ENCODE results near the gene ZNF273.
A peak's percentile ranks its signal among the peaks of the same experiment; 100 is the strongest.
"Not testable (repeated sequence)": the region's sequence is repeated elsewhere in the genome, so short reads cannot be mapped to it uniquely, and the experiment has no call there.

ZNF273 gene

DNA sequence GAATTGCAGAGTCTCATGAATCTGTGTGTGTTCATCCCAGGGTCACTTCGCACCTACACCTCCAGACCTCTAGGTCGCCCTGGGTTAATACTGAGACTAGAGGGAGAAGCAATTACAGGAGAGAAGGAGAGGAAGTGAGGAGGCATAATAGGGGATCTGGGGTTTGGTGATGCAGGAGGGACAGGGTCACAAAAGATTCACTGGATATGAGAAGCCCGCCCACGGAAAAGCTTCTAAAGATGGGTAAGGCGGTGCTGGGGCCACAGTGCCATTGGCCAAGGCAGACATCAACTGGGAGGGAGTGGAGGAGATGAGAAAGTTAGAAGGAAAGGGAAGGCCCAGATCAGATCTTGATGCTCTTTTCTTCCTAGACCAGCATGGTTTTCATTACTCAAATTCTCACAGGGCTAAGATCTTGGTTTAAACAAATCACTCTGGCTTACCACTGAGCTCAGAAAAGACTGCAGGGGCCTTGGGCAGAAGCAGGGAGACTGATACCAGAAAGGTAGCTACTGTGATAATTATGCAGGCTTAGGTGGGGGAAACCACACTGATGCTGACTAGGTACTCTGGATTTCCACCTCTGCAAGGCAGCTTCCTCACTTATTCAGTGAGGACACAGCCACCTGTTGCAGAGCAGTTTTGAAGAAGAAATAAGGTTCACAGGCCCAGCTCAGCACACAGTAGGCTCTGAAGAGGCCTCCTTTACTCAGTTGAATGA lies 17.4 kb upstream of the ZNF273 start:
- no peak overlapping the region for H3K4me3 ChIP-seq
- TF ChIP-seq, protein P1, sequence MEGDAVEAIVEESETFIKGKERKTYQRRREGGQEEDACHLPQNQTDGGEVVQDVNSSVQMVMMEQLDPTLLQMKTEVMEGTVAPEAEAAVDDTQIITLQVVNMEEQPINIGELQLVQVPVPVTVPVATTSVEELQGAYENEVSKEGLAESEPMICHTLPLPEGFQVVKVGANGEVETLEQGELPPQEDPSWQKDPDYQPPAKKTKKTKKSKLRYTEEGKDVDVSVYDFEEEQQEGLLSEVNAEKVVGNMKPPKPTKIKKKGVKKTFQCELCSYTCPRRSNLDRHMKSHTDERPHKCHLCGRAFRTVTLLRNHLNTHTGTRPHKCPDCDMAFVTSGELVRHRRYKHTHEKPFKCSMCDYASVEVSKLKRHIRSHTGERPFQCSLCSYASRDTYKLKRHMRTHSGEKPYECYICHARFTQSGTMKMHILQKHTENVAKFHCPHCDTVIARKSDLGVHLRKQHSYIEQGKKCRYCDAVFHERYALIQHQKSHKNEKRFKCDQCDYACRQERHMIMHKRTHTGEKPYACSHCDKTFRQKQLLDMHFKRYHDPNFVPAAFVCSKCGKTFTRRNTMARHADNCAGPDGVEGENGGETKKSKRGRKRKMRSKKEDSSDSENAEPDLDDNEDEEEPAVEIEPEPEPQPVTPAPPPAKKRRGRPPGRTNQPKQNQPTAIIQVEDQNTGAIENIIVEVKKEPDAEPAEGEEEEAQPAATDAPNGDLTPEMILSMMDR (IDR thresholded peaks at IDR 0.05), result no peak
- peak; percentile 57 for DNase-seq (ENCODE audit: low spot score)
- H3K27ac ChIP-seq, result no peak overlapping the region

DNA sequence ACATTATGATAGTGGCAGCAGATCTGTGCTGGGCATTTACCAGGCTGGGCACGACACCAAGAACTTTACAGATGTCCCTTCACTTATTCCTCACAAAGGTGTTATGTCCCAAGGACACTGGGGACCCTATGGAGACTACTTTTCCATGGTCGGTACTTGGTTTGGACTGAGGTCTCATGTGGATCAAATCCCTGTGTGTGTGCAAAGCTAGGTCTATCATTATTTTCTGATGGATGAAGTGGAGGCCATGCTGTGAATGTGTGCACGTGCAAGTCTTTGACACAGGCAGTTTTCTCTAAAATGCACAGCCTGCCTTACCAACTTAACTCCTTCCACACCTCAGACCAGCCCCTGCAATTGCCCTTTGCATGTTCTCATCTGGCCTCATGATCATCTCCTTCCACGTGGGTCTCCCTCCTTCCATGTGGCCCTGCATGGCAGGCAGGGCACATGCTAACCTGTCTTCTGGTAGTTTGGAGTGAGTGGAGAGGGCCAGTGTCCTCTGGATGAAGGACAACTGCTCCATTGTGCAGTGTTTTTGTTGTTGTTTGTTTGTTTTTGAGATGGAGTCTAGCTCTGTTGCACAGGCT lies 16.0 kb upstream of the ZNF273 start:
- Histone ChIP-seq H3K27ac (no peak overlapping the region), H3K4me3 (no peak overlapping the region)
- DNase-seq (ENCODE audit: low spot score), result no peak
- TF ChIP-seq, protein P1 (IDR thresholded peaks at IDR 0.05), result no peak

- DNase-seq (ENCODE audit: low spot score), result peak; percentile 69
- no peak overlapping the region for H3K27ac ChIP-seq
- TF ChIP-seq, protein P1 (IDR thresholded peaks at IDR 0.05), result no peak
- H3K4me3 ChIP-seq, result peak overlapping the region; percentile 70
Observed at GRCh38 chr7:64887756-64888508, 15.1 kb upstream of the ZNF273 start.

GRCh38 chr7:64888561-64888900 lies 14.5 kb upstream of the ZNF273 start:
- DNase-seq (ENCODE audit: low spot score), result no peak
- TF ChIP-seq, protein P1 (IDR thresholded peaks at IDR 0.05), result no peak
- no peak overlapping the region for H3K27ac ChIP-seq
- H3K4me3 ChIP-seq, result peak overlapping the region; percentile 70

- TF ChIP-seq, protein P1 (IDR thresholded peaks at IDR 0.05), result no peak
- DNase-seq (ENCODE audit: low spot score), result peak; percentile 78
- peak overlapping the region; percentile 70 for H3K4me3 ChIP-seq
- H3K27ac ChIP-seq, result no peak overlapping the region
Observed at GRCh38 chr7:64888901-64889685, 14.0 kb upstream of the ZNF273 start.

DNA sequence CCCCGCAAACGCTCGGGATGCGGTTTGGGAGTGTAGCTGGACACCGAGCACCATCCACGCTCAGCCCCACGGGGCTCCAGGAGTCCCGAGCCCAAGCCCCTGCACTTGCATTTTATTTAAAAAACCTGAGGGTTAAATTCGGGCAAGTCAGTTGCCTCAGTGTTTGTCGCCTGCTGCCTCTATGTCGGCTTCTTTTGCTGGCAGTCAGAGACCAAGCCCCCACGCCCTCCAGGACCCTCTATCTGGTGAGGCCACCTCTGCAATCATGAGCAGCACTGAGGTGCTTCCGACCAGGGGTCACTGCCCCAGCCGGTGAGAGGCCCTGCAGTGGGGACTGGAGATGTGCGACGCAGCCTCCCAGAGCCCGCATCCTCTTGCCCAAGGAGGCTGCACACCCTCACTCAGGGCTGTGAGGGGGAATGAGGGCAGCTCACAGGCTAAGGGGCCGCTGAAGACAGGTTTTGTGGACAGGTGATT lies 13.3 kb upstream of the ZNF273 start:
- Histone ChIP-seq H3K27ac (no peak overlapping the region), H3K4me3 (peak overlapping the region; percentile 70)
- DNase-seq (ENCODE audit: low spot score), result peak; percentile 70
- TF ChIP-seq, protein P1 (IDR thresholded peaks at IDR 0.05), result no peak

DNA sequence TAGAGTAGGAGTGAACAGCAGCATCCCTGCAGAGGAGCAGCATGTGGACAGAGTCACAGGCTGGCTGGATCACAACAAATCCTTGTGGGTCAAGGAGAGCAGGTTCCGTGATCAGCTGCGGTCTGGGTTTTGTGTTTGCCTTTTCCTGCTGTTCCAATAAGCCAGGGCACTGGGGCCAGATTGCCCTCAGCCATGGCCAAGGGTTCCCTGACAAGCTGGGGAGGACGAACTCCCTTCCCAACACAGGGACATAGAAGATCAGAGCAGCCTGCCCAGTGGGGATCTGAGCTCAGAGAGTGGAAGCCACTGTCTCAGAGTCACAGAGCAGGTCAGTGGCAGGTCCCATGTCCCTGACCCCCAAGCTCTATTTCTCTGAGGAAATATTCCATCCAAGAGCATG lies 12.8 kb upstream of the ZNF273 start:
- H3K4me3 ChIP-seq; DNase-seq (ENCODE audit: low spot score): not testable (repeated sequence)
- peak overlapping the region in 1 of 2 donors; percentile 34 for H3K27ac ChIP-seq
